ENCODE measurements around the gene NUP160.

- TF ChIP-seq PHF8 (IDR thresholded peaks at IDR 0.05; ENCODE audit: borderline replicate concordance, low read depth) (no peak), RARB (CRISPR knock-in tag; IDR thresholded peaks at IDR 0.05) (no peak), POLR2A (IDR thresholded peaks at IDR 0.05; ENCODE audit: low read length) (no peak), RCOR1 (IDR thresholded peaks at IDR 0.05; ENCODE audit: low read depth, low read length) (no peak), PBX3 (IDR thresholded peaks at IDR 0.05) (no peak), USF2 (IDR thresholded peaks at IDR 0.05) (no peak), EP300 (IDR thresholded peaks at IDR 0.05) (no peak), EHF (CRISPR knock-in tag; IDR thresholded peaks at IDR 0.05) (no peak), SREBF2 (IDR thresholded peaks at IDR 0.05) (no peak)
- TF ChIP-seq, protein P1, sequence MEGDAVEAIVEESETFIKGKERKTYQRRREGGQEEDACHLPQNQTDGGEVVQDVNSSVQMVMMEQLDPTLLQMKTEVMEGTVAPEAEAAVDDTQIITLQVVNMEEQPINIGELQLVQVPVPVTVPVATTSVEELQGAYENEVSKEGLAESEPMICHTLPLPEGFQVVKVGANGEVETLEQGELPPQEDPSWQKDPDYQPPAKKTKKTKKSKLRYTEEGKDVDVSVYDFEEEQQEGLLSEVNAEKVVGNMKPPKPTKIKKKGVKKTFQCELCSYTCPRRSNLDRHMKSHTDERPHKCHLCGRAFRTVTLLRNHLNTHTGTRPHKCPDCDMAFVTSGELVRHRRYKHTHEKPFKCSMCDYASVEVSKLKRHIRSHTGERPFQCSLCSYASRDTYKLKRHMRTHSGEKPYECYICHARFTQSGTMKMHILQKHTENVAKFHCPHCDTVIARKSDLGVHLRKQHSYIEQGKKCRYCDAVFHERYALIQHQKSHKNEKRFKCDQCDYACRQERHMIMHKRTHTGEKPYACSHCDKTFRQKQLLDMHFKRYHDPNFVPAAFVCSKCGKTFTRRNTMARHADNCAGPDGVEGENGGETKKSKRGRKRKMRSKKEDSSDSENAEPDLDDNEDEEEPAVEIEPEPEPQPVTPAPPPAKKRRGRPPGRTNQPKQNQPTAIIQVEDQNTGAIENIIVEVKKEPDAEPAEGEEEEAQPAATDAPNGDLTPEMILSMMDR (IDR thresholded peaks at IDR 0.05) = no peak
These were observed 19.9 kb downstream of the NUP160 start for GRCh38 chr11:47828284-47828683.

Data from A549 (cell line).